ENCODE results near the gene SIGLEC6.

GRCh38 chr19:51552608-51552995 lies 21.1 kb upstream of the SIGLEC6 start:
- no peak for TF ChIP-seq RCOR1 (IDR thresholded peaks at IDR 0.05; ENCODE audit: low read depth, low read length)
- TF ChIP-seq CHD4 (IDR thresholded peaks at IDR 0.05; ENCODE audit: borderline replicate concordance): no peak
- no peak for TF ChIP-seq JUN (IDR thresholded peaks at IDR 0.05)
- TF ChIP-seq EP300 (IDR thresholded peaks at IDR 0.05): no peak
- TF ChIP-seq CTCF (IDR thresholded peaks at IDR 0.05): no peak
- no peak for TF ChIP-seq MAFK (IDR thresholded peaks at IDR 0.05; ENCODE audit: partially characterized antibody)
- no peak for TF ChIP-seq USF2 (IDR thresholded peaks at IDR 0.05)
- TF ChIP-seq REST (IDR thresholded peaks at IDR 0.05): no peak
- TF ChIP-seq POLR2A (IDR thresholded peaks at IDR 0.05; ENCODE audit: low read length): no peak
- TF ChIP-seq BHLHE40 (IDR thresholded peaks at IDR 0.05; ENCODE audit: low read depth, low read length): no peak
- no peak for TF ChIP-seq RFX5 (IDR thresholded peaks at IDR 0.05)
- TF ChIP-seq POLR2AphosphoS2 (conservative IDR thresholded peaks at IDR 0.05; ENCODE audit: low read length): no peak

All from A549 (cell line).